ENCODE measurements around the gene MTUS2.

The MTUS2 gene

GRCh38 chr13:29505950-29506349, 685.8 kb downstream of the MTUS2 start:
- H3K27ac ChIP-seq: no peak overlapping the region
- no peak for TF ChIP-seq CTCF (IDR thresholded peaks at IDR 0.05)
- intact Hi-C loops (cut with DNase I; ENCODE audit: low total_unique reads): loop anchor here (5.0 kb wide), 1 partner anchor 201 kb away; no protein-coding TSS in a partner anchor
- no peaks in the 10 kb centered on the region for H3K9me3 ChIP-seq
- H3K4me1 ChIP-seq: peaks cover 0 to 10% (median 4%) of the 10 kb centered on the region in 4 donors
- no peak for DNase-seq
- H3K36me3 ChIP-seq: peaks cover 0 to 5% (median 0%) of the 10 kb centered on the region in 3 donors
- no peak overlapping the region for H3K4me3 ChIP-seq
- peaks cover 0 to 19% of the 10 kb centered on the region in 2 donors for H3K27me3 ChIP-seq

GRCh38 chr13:29507356-29507755, 687.2 kb downstream of the MTUS2 start:
- H3K9me3 ChIP-seq: no peaks in the 10 kb centered on the region
- H3K4me1 ChIP-seq: peaks cover 0 to 10% (median 4%) of the 10 kb centered on the region in 4 donors
- no peak overlapping the region for H3K27ac ChIP-seq
- peaks cover 0 to 12% (median 0%) of the 10 kb centered on the region in 3 donors for H3K36me3 ChIP-seq
- peaks cover 0 to 19% of the 10 kb centered on the region in 2 donors for H3K27me3 ChIP-seq
- H3K4me3 ChIP-seq: no peak overlapping the region
- intact Hi-C loops (cut with DNase I; ENCODE audit: low total_unique reads): loop anchor here (5.0 kb wide), 1 partner anchor 200 kb away; no protein-coding TSS in a partner anchor
- TF ChIP-seq CTCF (IDR thresholded peaks at IDR 0.05): no peak
- DNase-seq: no peak

GRCh38 chr13:29508130-29508875, 688.2 kb downstream of the MTUS2 start:
- H3K27me3 ChIP-seq: peaks cover 0 to 15% of the 10 kb centered on the region in 2 donors
- intact Hi-C loops (cut with DNase I; ENCODE audit: low total_unique reads): loop anchor here (5.0 kb wide), 1 partner anchor 199 kb away; no protein-coding TSS in a partner anchor
- peak; percentile 83 to 92 for DNase-seq

GRCh38 chr13:29508876-29509252, 688.7 kb downstream of the MTUS2 start:
- Histone ChIP-seq H3K4me1 (peaks cover 0 to 5% (median 2%) of the 10 kb centered on the region in 4 donors), H3K9me3 (no peaks in the 10 kb centered on the region), H3K36me3 (peaks cover 0 to 27% (median 13%) of the 10 kb centered on the region in 3 donors), H3K4me3 (no peak overlapping the region), H3K27ac (no peak overlapping the region), H3K27me3 (peaks cover 0 to 14% of the 10 kb centered on the region in 2 donors)
- no peak for TF ChIP-seq CTCF (IDR thresholded peaks at IDR 0.05)
- intact Hi-C loops (cut with DNase I; ENCODE audit: low total_unique reads): loop anchor here (5.0 kb wide), 1 partner anchor 198 kb away; no protein-coding TSS in a partner anchor
- no peak for DNase-seq

More at GRCh38 chr13:29508130-29508875, 688.2 kb downstream of the MTUS2 start:
- H3K27ac ChIP-seq: no peak overlapping the region
- peaks cover 0 to 21% (median 7%) of the 10 kb centered on the region in 3 donors for H3K36me3 ChIP-seq
- H3K4me3 ChIP-seq: no peak overlapping the region
- peak; percentile 93 to 97 for TF ChIP-seq CTCF (IDR thresholded peaks at IDR 0.05)
- peaks cover 0 to 5% (median 2%) of the 10 kb centered on the region in 4 donors for H3K4me1 ChIP-seq
- H3K9me3 ChIP-seq: no peaks in the 10 kb centered on the region

GRCh38 chr13:29509999-29510589, 690.0 kb downstream of the MTUS2 start:
- Histone ChIP-seq H3K36me3 (peaks cover 0 to 39% (median 25%) of the 10 kb centered on the region in 3 donors), H3K9me3 (no peaks in the 10 kb centered on the region), H3K27me3 (peaks cover 0 to 9% of the 10 kb centered on the region in 2 donors), H3K4me3 (no peak overlapping the region), H3K4me1 (peaks cover 0 to 5% (median 2%) of the 10 kb centered on the region in 4 donors), H3K27ac (no peak overlapping the region)
- intact Hi-C loops (cut with DNase I; ENCODE audit: low total_unique reads): loop anchor here (5.0 kb wide), 1 partner anchor 197 kb away; no protein-coding TSS in a partner anchor
- no peak for TF ChIP-seq CTCF (IDR thresholded peaks at IDR 0.05)
- no peak for DNase-seq

All from tibial artery (tissue), 4 donors.